ENCODE results near the gene NEK10.

NEK10 gene

DNA sequence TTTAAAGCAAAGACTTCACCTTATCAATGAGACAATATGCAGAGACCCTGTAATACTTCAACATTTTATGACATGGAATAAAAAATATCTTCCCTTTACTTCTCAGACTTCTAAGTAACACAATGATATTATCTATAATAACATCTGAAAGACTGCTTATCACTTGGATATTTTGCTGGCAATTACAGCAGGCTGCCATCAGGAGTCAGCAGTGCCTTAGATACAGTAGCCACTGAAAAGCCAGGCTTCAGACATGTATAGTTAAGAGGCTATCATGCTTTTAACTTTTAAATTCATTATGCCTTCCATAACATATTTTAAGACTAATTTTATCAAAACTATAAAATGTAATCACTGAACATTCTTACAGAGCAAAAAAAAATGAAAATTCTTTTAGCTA is 227.5 kb downstream of the NEK10 start:
- no peak overlapping the region for H3K9ac ChIP-seq (ENCODE audit: low read depth, low read length)
- no peaks in the 10 kb centered on the region for H3K27me3 ChIP-seq (ENCODE audit: control insufficient read depth, insufficient read depth, low read length)
- no peaks in the 10 kb centered on the region for H3K9me3 ChIP-seq (ENCODE audit: control insufficient read depth, insufficient read depth, low read length)
- no peak overlapping the region for H3K4me3 ChIP-seq (ENCODE audit: low read depth, low read length)
- no peaks in the 10 kb centered on the region for H3K4me1 ChIP-seq (ENCODE audit: control insufficient read depth, insufficient read depth, low read length)
- H3K36me3 ChIP-seq (ENCODE audit: control insufficient read depth, insufficient read depth, low read length) = no peaks in the 10 kb centered on the region

DNA sequence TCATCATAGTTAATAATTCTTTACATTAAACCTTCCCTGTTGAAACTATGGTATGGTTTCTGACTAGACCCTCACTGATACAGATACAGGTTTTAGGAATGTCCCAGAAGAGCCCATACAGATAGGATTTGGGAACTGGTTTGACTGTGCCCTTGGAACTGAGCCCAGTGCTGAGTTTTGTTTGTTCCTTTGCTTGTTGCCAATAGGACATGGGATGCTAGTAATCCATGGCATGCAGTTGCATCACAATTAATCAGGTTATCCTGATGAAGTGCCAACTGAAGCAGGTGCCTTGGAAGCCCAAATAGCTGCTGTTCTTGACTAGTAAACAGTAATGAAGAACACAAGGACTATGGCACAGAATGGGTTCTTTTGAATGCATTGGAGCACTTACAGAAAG is 230.6 kb downstream of the NEK10 start:
- no peak overlapping the region for H3K9ac ChIP-seq (ENCODE audit: low read depth, low read length)
- no peaks in the 10 kb centered on the region for H3K9me3 ChIP-seq (ENCODE audit: control insufficient read depth, insufficient read depth, low read length)

DNA sequence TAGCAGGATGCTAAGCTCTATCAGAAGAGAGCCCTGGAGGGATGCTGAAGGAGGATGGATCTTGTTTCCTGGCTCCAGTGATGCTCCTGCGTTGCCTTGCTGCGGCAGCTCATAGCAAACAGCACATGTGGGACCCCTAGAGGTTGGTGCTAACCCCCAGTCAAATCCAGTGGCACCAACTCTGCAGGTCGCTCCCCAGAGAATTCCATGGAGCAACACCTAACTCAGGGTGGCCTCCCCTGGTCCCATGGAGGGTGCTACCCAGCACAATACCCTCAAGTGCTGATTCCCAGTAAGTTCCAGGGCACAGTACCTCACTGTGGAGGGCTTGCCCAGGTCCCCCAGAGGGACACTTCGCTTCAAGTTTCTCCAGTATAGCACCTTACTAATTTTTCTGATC is 231.2 kb downstream of the NEK10 start:
- Histone ChIP-seq H3K9ac (ENCODE audit: low read depth, low read length) (no peak overlapping the region), H3K4me1 (ENCODE audit: control insufficient read depth, insufficient read depth, low read length) (no peaks in the 10 kb centered on the region), H3K4me3 (ENCODE audit: low read depth, low read length) (no peak overlapping the region), H3K9me3 (ENCODE audit: control insufficient read depth, insufficient read depth, low read length) (no peaks in the 10 kb centered on the region), H3K27me3 (ENCODE audit: control insufficient read depth, insufficient read depth, low read length) (no peaks in the 10 kb centered on the region), H3K36me3 (ENCODE audit: control insufficient read depth, insufficient read depth, low read length) (no peaks in the 10 kb centered on the region)

More for the DNA sequence above, 230.6 kb downstream of the NEK10 start:
- Histone ChIP-seq H3K27me3 (ENCODE audit: control insufficient read depth, insufficient read depth, low read length) (no peaks in the 10 kb centered on the region), H3K4me3 (ENCODE audit: low read depth, low read length) (no peak overlapping the region), H3K36me3 (ENCODE audit: control insufficient read depth, insufficient read depth, low read length) (no peaks in the 10 kb centered on the region), H3K4me1 (ENCODE audit: control insufficient read depth, insufficient read depth, low read length) (no peaks in the 10 kb centered on the region)

DNA sequence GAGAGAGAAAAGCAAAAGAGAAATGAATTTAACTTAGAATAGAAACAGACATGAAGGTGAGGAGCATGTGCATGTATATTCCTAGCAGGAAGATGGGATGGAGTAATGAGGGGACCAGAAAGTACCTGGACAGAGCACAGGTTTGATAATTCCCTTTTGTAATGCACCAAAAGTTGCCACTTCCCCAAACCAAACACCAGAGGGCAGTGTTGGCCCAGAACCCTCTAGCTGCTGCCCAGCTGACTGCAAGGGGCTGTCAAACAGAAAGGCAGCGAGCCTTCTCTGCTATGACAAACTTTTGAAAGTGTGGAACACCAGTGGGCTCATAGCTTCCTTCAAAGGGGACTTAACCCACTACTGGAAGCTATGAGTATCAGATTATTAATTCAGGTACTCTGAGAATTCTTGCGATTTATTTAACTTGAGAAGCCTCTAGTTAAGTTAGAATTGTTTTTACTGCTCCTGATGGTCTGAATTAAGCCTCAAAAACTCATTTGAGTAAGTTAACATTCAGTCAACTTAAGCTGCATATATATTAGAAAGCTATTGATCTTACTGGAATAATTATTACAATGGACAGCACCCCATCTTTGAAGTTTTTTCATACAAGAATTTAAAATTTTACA is 234.9 kb downstream of the NEK10 start:
- Histone ChIP-seq H3K9ac (ENCODE audit: low read depth, low read length) (no peak overlapping the region), H3K36me3 (ENCODE audit: control insufficient read depth, insufficient read depth, low read length) (no peaks in the 10 kb centered on the region), H3K4me1 (ENCODE audit: control insufficient read depth, insufficient read depth, low read length) (no peaks in the 10 kb centered on the region), H3K27me3 (ENCODE audit: control insufficient read depth, insufficient read depth, low read length) (no peaks in the 10 kb centered on the region), H3K4me3 (ENCODE audit: low read depth, low read length) (no peak overlapping the region), H3K9me3 (ENCODE audit: control insufficient read depth, insufficient read depth, low read length) (no peaks in the 10 kb centered on the region)

DNA sequence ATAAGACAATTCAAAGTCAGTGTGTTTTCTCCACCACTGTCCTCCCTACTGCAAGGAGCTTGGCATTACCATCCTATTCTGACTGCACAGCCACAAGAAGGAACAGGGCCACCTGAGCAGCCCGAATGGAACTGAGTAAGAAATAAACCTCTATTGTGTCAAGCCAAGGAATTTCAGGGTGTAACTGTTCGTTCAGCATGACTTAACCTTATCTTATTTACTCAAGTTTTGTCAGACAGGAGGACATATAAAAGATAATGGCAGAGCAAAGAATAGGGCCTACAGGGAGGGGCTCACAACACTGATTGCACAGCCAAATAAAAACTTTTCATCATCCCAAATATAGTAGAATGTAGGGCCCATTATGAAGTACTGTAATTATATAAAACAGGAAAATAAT is 236.1 kb downstream of the NEK10 start:
- Histone ChIP-seq H3K9me3 (ENCODE audit: control insufficient read depth, insufficient read depth, low read length) (no peaks in the 10 kb centered on the region), H3K36me3 (ENCODE audit: control insufficient read depth, insufficient read depth, low read length) (no peaks in the 10 kb centered on the region), H3K4me1 (ENCODE audit: control insufficient read depth, insufficient read depth, low read length) (no peaks in the 10 kb centered on the region), H3K9ac (ENCODE audit: low read depth, low read length) (no peak overlapping the region), H3K27me3 (ENCODE audit: control insufficient read depth, insufficient read depth, low read length) (no peaks in the 10 kb centered on the region), H3K4me3 (ENCODE audit: low read depth, low read length) (no peak overlapping the region)

DNA sequence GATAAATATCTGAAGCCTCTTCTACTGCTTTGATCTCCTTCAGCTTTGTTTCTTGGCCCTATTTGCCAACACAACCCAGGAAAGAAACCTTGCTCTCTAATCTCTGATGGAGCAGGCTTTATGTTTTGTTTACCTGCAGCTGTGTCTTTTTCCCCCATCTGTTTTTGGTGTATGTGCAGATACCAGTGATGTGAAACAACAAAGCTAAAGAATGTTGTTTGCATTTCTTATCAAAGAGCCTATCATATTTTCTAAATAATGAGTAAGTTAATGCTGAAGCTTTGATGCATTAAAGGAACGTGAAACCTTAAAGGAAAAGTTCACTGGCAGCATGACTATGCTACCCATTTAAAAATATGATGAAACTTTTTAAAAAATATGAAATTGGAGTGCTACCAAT is 238.4 kb downstream of the NEK10 start:
- H3K27me3 ChIP-seq (ENCODE audit: control insufficient read depth, insufficient read depth, low read length) = no peaks in the 10 kb centered on the region
- H3K36me3 ChIP-seq (ENCODE audit: control insufficient read depth, insufficient read depth, low read length) = no peaks in the 10 kb centered on the region
- H3K4me1 ChIP-seq (ENCODE audit: control insufficient read depth, insufficient read depth, low read length) = no peaks in the 10 kb centered on the region
- H3K9ac ChIP-seq (ENCODE audit: low read depth, low read length) = no peak overlapping the region
- no peaks in the 10 kb centered on the region for H3K9me3 ChIP-seq (ENCODE audit: control insufficient read depth, insufficient read depth, low read length)
- no peak overlapping the region for H3K4me3 ChIP-seq (ENCODE audit: low read depth, low read length)

DNA sequence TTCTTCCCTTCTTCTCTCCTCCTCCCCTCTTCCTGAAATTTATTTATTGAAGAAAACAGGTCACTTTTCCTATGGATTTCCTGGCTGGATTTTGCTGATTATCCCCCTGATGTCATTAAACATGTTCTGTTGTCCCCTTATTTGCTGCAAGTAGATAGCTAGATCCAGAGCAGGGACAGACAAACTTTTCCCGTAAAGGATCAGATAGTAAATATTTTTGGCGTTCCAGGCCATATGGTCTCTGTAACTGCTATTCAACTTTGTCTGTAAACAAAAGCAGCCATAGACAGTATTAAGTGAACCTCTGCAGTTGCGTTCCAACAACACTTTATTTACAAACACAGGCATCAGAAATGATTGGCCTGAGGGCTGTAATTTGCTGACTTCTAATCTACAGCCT is 241.3 kb downstream of the NEK10 start:
- no peaks in the 10 kb centered on the region for H3K9me3 ChIP-seq (ENCODE audit: control insufficient read depth, insufficient read depth, low read length)
- H3K4me1 ChIP-seq (ENCODE audit: control insufficient read depth, insufficient read depth, low read length) = no peaks in the 10 kb centered on the region

DNA sequence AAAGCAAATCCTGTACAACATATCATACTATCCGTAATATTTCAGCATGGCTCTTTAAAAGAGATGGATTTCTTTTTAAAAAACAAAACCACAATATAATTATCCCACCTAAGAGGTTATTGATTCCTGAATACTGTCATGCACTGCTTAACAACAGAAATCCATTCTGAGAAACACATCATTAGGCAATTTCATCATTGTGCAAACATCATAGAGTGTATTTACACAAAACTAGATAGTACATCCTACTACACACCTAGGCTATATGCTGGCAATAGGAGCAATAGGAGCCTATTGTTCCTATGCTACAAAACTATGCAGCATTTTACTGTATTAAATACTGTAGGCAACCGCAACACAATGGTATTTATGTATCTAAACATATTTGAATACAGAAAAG is 242.0 kb downstream of the NEK10 start:
- H3K9me3 ChIP-seq (ENCODE audit: control insufficient read depth, insufficient read depth, low read length) = no peaks in the 10 kb centered on the region
- H3K4me1 ChIP-seq (ENCODE audit: control insufficient read depth, insufficient read depth, low read length) = no peaks in the 10 kb centered on the region
- no peak overlapping the region for H3K4me3 ChIP-seq (ENCODE audit: low read depth, low read length)
- H3K27me3 ChIP-seq (ENCODE audit: control insufficient read depth, insufficient read depth, low read length) = no peaks in the 10 kb centered on the region
- no peak overlapping the region for H3K9ac ChIP-seq (ENCODE audit: low read depth, low read length)
- no peaks in the 10 kb centered on the region for H3K36me3 ChIP-seq (ENCODE audit: control insufficient read depth, insufficient read depth, low read length)

More for the DNA sequence above, 241.3 kb downstream of the NEK10 start:
- H3K27me3 ChIP-seq (ENCODE audit: control insufficient read depth, insufficient read depth, low read length) = no peaks in the 10 kb centered on the region
- H3K4me3 ChIP-seq (ENCODE audit: low read depth, low read length) = no peak overlapping the region
- no peak overlapping the region for H3K9ac ChIP-seq (ENCODE audit: low read depth, low read length)
- no peaks in the 10 kb centered on the region for H3K36me3 ChIP-seq (ENCODE audit: control insufficient read depth, insufficient read depth, low read length)

DNA sequence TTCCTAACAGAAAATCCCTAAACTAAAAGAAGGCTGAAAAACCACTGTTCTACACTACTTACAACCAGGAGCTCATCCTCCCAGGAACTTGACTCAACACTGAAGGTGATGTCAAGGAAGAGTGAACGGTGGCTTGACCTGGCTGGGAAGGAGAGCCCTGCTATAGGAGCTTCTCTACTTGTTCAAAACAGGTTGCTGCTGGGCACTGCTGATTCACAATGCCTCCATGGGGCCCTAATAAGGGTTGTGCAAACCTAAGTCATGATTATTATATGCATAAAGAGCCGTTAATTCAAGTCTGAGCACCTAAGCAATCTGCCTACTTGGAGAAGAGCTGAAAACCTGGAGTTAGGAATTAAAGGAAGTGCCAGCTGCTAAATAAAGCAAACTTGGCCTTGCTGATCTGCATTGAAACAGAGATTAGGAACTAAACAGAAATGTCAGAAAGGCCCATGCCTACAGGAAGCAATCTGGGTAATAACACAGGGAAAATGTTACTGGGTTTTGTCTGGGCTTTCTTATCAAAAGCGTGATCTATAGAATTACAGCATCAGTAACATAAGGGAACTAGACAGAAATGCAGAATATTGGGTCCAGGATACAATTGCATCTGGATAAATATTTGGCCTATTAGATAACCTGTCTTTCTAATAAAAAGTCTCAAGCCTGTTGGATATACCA is 243.2 kb downstream of the NEK10 start:
- Histone ChIP-seq H3K4me1 (ENCODE audit: control insufficient read depth, insufficient read depth, low read length) (no peaks in the 10 kb centered on the region), H3K27me3 (ENCODE audit: control insufficient read depth, insufficient read depth, low read length) (no peaks in the 10 kb centered on the region), H3K9me3 (ENCODE audit: control insufficient read depth, insufficient read depth, low read length) (no peaks in the 10 kb centered on the region), H3K9ac (ENCODE audit: low read depth, low read length) (no peak overlapping the region), H3K36me3 (ENCODE audit: control insufficient read depth, insufficient read depth, low read length) (no peaks in the 10 kb centered on the region), H3K4me3 (ENCODE audit: low read depth, low read length) (no peak overlapping the region)

DNA sequence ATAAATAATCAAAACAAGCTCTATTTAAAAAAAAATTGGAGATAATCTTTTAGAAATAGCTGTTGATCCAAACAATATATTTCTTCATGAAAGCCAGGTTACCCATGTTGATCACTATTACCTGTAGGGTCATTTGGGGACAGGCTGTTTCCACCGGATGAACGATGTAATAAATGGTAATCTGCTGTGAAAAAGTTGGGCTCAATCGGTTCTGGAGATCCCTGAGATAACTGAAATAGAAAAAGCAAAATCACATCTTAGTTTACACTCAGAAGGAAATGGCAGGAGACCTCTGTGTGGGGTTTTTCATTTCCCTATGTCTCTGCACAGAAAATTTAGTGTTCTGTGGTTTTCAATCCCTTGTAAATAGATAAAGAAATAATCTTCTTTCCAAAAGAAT is 249.5 kb downstream of the NEK10 start:
- Histone ChIP-seq H3K9me3 (ENCODE audit: control insufficient read depth, insufficient read depth, low read length) (no peaks in the 10 kb centered on the region), H3K4me1 (ENCODE audit: control insufficient read depth, insufficient read depth, low read length) (peaks cover under 1% of the 10 kb centered on the region), H3K36me3 (ENCODE audit: control insufficient read depth, insufficient read depth, low read length) (no peaks in the 10 kb centered on the region), H3K4me3 (ENCODE audit: low read depth, low read length) (no peak overlapping the region), H3K27me3 (ENCODE audit: control insufficient read depth, insufficient read depth, low read length) (no peaks in the 10 kb centered on the region), H3K9ac (ENCODE audit: low read depth, low read length) (no peak overlapping the region)

DNA sequence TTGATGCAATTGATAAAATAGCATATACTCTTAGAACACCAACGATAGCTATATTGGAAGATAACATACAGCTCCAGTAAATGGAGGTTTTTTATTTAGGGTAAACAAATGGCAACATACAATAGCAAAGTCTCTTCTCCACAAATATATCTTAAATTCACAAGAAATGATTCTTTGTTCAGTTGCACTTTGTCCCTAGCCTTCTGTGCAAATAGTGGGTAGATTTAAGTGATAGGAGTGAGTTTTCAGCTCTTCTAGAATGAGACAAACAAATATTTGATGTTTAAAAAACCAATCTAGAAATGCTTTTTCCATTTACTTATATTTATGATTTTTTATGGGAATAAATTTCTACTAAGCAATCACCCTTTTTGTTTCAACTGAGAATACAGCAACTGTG is 253.8 kb downstream of the NEK10 start:
- Histone ChIP-seq H3K9me3 (ENCODE audit: control insufficient read depth, insufficient read depth, low read length) (no peaks in the 10 kb centered on the region), H3K4me1 (ENCODE audit: control insufficient read depth, insufficient read depth, low read length) (peaks cover 4% of the 10 kb centered on the region), H3K9ac (ENCODE audit: low read depth, low read length) (no peak overlapping the region), H3K4me3 (ENCODE audit: low read depth, low read length) (no peak overlapping the region), H3K36me3 (ENCODE audit: control insufficient read depth, insufficient read depth, low read length) (no peaks in the 10 kb centered on the region), H3K27me3 (ENCODE audit: control insufficient read depth, insufficient read depth, low read length) (no peaks in the 10 kb centered on the region)

DNA sequence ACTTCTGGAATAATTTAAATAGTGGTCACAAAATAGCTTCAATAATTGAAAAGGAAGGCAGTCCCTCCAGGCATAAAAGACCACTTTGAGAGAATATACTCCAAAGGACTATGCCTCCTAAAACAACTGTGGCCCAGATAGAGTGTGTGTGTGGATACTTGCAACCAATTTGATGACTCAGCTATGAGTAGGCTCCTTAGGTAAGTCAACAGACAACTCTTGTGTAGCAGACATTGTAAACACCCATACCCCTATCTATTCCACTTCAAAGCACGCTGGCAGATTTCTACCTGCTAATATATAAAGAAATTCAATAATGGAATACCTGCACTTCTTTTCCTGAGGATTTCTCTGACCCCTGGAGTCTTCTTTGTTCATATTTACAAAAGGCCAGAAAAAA is 254.5 kb downstream of the NEK10 start:
- no peak overlapping the region for H3K4me3 ChIP-seq (ENCODE audit: low read depth, low read length)
- H3K9me3 ChIP-seq (ENCODE audit: control insufficient read depth, insufficient read depth, low read length) = no peaks in the 10 kb centered on the region
- H3K9ac ChIP-seq (ENCODE audit: low read depth, low read length) = no peak overlapping the region
- peaks cover 4% of the 10 kb centered on the region for H3K4me1 ChIP-seq (ENCODE audit: control insufficient read depth, insufficient read depth, low read length)
- no peaks in the 10 kb centered on the region for H3K27me3 ChIP-seq (ENCODE audit: control insufficient read depth, insufficient read depth, low read length)
- no peaks in the 10 kb centered on the region for H3K36me3 ChIP-seq (ENCODE audit: control insufficient read depth, insufficient read depth, low read length)
